Measurements from ENCODE around the gene NFYA. TPM values are rescaled to one million over a fixed set of nuclear protein-coding genes. Genes with fewer than 3 reads are reported as not detected.

Gene NFYA
- total RNA-seq, 1 experiment from 2014 or later, result 34.7 TPM

- POLR2A ChIA-PET, result no interaction called here
- no peak overlapping the region for H3K4me3 Mint-ChIP-seq
These were observed 6.3 kb downstream of the NFYA start for GRCh38 chr6:41079080-41079479.

More at GRCh38 chr6:41079080-41079479, 6.3 kb downstream of the NFYA start:
- Mint-ChIP-seq H3K4me1 (peaks cover 26% of the 10 kb centered on the region), H3K27ac (peak overlapping the region; percentile 9), H3K27me3 (ENCODE audit: low read depth) (no peaks in the 10 kb centered on the region), H3K36me3 (peaks cover 51% of the 10 kb centered on the region), H3K9me3 (no peaks in the 10 kb centered on the region)
- DNase-seq (ENCODE audit: low spot score) (no peak), ATAC-seq (no peak)
- CTCF ChIA-PET, result no interaction called here
- no peak for TF ChIP-seq FOXP4 (CRISPR knock-in tag; IDR thresholded peaks at IDR 0.05)
- TF ChIP-seq RELA (CRISPR knock-in tag; IDR thresholded peaks at IDR 0.05; ENCODE audit: borderline replicate concordance), result no peak
- TF ChIP-seq CBFB (CRISPR knock-in tag; IDR thresholded peaks at IDR 0.05; ENCODE audit: low read depth), result no peak
- no peak for TF ChIP-seq ZNF121 (CRISPR knock-in tag; IDR thresholded peaks at IDR 0.05)
- TF ChIP-seq ERG (CRISPR knock-in tag; IDR thresholded peaks at IDR 0.05), result no peak
- TF ChIP-seq PRDM15 (CRISPR knock-in tag; IDR thresholded peaks at IDR 0.05), result no peak
- no peak for TF ChIP-seq ATF6 (CRISPR knock-in tag; IDR thresholded peaks at IDR 0.05)
- no peak for TF ChIP-seq CDX4 (CRISPR knock-in tag; IDR thresholded peaks at IDR 0.05; ENCODE audit: borderline replicate concordance)
- no peak for TF ChIP-seq NR2C2 (CRISPR knock-in tag; IDR thresholded peaks at IDR 0.05)
- no peak for TF ChIP-seq NR3C1 (CRISPR knock-in tag; conservative IDR thresholded peaks at IDR 0.05; ENCODE audit: low read depth)
- TF ChIP-seq NFATC4 (CRISPR knock-in tag; IDR thresholded peaks at IDR 0.05), result no peak
- TF ChIP-seq IRF1 (CRISPR knock-in tag; IDR thresholded peaks at IDR 0.05), result no peak
- TF ChIP-seq AFF4 (CRISPR knock-in tag; IDR thresholded peaks at IDR 0.05; ENCODE audit: borderline replicate concordance), result no peak
- TF ChIP-seq ZMAT4 (CRISPR knock-in tag; IDR thresholded peaks at IDR 0.05), result no peak
- TF ChIP-seq ZNF423 (CRISPR knock-in tag; IDR thresholded peaks at IDR 0.05), result no peak
- TF ChIP-seq USF2 (CRISPR knock-in tag; IDR thresholded peaks at IDR 0.05), result no peak
- no peak for TF ChIP-seq ZNF425 (CRISPR knock-in tag; conservative IDR thresholded peaks at IDR 0.05)
- no peak for TF ChIP-seq ELF4 (CRISPR knock-in tag; IDR thresholded peaks at IDR 0.05; ENCODE audit: low read depth)

Data from WTC11 (cell line).